A549 (cell line): ENCODE results near the gene PHF2.

Source experiments
- CHD2 ChIP-seq: fragments of 150-350 bp; IDR thresholded peaks from 2 replicates; pipeline ENCODE4 v1.6.1; 2014; ENCODE audit warnings: low read length; ENCODE audit not compliant: partially characterized antibody
- CTCF ChIP-seq: fragments of >200 bp; sonication (Bioruptor Twin); formaldehyde crosslinking; IDR thresholded peaks from 3 replicates; pipeline ENCODE4 v1.5.1; 2016
- EP300 ChIP-seq, 2 experiments: fragments of >200 bp; sonication (Bioruptor Twin); formaldehyde crosslinking; IDR thresholded peaks; 2 replicates in 1 of 2; 3 replicates in 1 of 2; pipeline ENCODE4 v1.6.1; 2016 to 2017
- GATA3 ChIP-seq: IDR thresholded peaks from 2 replicates; pipeline ENCODE4 v1.6.1; 2012; ENCODE audit warnings: borderline replicate concordance
- KDM1A ChIP-seq: fragments of 200-600 bp; sonication (generic); IDR thresholded peaks from 2 replicates; pipeline ENCODE4 v1.6.1; 2016; ENCODE audit warnings: low read depth, mild to moderate bottlenecking
- MYC ChIP-seq: IDR thresholded peaks from 2 replicates; pipeline ENCODE4 v1.6.1; 2012; ENCODE audit warnings: mild to moderate bottlenecking, inconsistent platforms, low read length, improper control_type of control experiment, borderline replicate concordance
- POLR2A ChIP-seq: IDR thresholded peaks from 2 replicates; pipeline ENCODE4 v1.6.1; 2012; ENCODE audit warnings: mild to moderate bottlenecking, low read length
- REST ChIP-seq: fragments of 200-600 bp; sonication (generic); IDR thresholded peaks from 2 replicates; pipeline ENCODE4 v1.6.1; 2016; ENCODE audit warnings: antibody characterized with exemption, mild to moderate bottlenecking, moderate library complexity

GRCh38 chr9:93582550-93582949, 6.2 kb downstream of the PHF2 start:
- TF ChIP-seq KDM1A (no peak), CTCF (no peak), REST (no peak), EP300 (IDR thresholded peaks at IDR 0.05) (no peak), GATA3 (no peak), POLR2A (no peak), CHD2 (no peak), MYC (no peak)
